ENCODE measurements around the gene FOXJ1.

Gene FOXJ1

DNA sequence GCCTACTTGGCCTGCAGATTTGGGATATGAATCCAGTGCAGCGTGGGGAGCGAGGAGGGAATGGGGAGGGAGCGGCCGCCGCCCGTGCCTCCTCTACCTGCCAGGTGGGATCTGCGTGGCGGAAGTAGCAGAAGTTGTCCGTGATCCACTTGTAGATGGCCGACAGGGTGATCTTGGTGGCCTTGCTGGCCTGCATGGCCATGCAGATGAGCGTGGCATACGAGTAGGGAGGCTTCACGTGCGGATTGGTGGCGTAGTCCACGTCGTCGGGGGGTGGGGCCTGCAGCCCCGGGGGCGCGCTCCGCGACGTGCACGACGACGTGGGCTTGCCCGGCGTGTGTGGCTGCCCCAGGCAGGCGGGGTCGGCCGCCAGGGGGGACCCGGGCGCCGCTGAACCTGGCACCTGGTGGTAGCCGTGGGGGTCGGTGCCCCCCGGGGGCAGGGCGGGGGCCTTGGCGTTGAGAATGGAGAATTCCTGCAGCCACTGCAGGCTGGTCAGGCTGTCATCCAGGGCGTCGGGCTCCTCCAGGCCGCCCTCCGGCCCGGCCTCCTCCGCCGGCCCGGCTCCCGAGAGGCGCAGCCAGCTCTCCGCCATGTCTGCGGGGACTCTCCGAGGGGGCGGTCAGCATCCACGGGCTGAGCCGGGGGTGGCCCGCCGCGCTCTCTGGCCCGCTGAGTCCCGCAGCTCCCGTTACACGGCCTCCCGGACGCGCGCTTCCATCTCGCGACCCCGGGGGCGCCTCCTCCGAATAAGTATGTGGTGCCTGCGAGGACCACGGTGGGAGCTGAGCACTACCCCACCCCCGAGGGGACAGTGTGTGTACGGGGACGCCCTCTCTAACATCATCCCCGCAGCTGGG lies 1.0 kb downstream of the FOXJ1 start:
- DNase-seq, result peak; percentile 51

GRCh38 chr17:76138896-76139752 lies 1.9 kb downstream of the FOXJ1 start:
- DNase-seq, result no peak

DNA sequence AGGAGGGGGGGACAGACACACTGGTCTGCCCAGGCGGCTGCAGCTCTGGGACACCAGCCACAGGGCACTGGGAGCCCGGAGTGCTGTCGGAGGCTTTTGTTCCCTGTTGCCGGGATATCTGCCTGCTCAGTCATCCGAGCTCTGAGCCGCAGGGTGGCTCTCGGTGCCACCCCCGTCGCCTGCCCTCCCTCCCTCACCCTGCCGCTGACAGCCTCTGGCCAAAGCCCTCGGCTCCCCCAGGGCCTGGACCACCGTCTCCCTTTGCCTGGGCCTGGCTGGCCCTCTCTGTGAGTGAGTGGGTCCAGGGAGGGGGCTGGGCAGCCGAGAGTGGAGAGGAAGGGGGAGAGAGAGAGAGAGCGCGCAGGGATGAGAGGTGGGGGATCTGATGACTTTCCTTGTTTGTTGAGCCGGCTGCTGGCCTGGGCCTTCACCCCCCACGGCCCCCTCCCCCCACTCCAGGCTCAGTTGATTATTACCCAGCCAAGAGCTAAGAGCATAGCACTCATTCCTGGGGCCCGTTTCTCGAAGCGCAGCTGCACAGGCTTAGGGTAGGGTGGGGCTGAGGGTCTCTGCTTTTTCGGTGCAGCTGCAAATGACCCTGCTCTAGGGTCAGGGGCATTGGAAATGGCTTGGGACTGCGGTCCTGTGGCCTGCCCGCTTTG lies 2.7 kb downstream of the FOXJ1 start:
- DNase-seq, result no peak

DNA sequence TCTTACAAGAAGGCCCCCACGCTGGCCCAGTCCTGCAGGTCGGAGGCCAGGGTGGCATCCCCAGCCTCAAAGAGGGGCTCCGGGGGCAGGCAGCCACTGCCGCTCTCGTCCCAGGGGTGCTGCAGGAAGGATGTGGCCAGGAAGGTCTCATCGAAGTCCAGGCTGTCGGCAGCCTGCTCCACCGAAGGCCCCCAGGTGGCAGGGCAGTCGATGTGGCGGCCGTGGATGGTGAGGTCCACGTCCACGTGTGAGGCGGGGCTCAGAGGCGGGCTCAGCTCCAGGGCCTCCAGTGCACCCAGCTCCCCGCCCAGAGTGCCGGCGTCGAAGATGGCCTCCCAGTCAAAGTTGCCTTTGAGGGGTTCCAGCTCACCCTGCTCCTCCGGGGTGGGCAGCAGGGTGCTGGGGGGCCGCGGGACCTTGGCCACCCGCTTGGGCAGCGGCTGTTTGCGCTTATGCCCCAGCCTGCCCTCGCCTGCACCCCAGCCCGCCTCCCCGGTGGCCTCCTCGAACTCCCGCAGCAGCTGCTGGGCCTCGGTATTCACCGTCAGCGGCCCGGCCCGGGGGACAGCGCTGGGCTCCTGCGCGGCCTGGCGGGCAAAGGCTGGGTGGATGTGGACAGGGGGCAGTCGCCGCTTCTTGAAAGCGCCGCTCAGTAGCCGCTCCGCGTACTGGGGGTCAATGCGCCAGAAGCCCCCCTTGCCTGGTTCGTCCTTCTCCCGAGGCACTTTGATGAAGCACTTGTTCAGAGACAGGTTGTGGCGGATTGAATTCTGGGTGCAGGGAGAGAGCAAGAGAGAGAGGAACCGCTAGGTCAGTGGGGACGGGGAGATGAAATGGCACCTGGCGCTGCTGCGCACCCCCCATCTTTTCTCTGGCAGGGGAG lies 3.5 kb downstream of the FOXJ1 start:
- no peak for DNase-seq

DNA sequence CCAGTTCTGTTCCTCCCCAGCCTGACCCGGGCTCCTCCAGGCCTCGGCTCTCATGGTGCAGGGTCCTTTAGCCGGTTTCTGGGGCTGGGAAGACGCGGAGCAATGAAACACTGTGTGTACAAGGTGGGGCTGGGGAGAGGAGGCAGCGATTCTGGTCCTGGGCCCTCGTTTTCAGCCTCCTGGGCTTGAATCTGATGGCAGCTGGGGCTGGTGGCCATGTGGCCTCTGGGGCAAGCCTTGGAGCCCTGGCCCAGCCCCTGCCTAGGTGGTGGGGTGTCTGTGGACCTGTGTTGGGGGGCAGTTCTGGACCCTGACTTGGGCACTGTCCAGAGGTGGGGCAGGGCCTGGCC lies 4.1 kb downstream of the FOXJ1 start:
- no peak for DNase-seq

DNA sequence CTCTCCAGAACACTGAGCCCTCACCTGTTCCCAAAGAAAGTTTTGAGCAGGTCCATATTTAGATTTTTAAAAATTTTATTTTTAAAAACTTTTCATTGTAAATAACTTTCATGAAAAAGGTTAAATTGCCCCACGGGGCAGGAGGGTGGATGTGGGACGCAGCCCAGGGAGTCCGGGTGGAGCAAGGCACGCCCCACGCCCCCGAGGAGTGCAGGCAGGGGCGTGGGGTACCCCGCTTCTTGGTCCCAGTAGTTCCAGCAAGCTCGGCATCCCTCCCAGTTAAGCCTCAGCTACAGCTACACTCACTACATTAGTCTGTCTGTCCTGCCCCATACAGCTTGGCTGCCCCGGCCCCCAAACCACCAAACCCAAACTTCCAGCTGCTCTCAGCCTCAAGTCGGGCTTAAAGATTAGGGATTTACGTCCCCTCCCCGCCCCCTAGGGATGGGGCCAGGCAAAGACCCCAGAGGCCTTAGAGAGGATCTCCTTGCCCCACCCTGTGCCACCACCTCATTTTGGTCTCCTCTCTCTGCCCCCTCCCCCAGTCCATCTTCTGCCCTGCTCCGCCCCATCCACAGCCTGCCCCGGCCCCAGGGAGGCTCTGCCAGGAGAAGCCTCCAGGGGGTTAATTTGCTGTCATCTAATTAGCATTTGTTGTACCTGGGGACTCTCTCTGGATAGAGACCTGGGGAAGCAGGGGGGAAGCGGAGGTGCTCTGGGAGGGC lies 4.6 kb downstream of the FOXJ1 start:
- DNase-seq, result no peak

- no peak for DNase-seq
Observed at GRCh38 chr17:76135810-76136188, 5.2 kb downstream of the FOXJ1 start.

- no peak for DNase-seq
Observed at GRCh38 chr17:76134911-76135809, 5.9 kb downstream of the FOXJ1 start.

DNA sequence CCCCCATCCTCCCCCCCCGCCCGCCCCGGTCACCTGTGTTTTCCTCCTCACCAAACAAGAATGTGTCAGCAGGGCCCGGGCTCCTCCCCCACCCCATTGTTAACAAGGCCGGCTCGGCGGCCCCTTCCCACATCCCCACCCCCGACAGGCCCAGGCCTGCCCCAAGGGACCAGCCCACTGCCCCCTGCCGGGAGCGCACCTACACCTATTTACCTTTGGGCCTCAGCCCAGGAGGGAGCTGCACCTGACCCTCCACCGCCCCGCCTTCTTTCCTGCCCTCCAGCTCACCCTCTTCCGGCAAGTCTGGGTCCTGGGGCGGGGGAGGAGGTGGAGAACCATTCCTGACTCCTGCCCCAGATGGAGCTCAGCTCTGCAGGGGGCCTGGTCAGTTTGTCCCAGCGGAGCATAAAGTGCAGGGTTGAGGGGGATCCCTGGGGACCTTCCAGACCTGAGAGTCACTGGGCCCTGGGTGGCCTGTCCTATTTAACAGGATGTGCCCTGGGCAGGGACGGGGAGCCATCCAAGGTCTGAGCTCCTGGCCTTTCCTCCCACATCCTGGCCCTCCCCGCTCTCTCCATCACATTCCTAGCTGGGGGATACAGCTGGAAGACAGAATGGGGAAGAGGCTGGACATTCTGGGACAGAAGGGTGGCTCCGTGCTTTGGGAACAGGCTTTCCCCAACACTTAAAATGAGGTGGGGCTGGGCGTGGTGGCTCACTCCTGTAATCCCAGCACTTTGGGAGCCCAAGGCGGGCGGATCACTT lies 8.3 kb downstream of the FOXJ1 start:
- DNase-seq, result no peak

- no peak for DNase-seq
Observed at GRCh38 chr17:76131692-76132573, 9.1 kb downstream of the FOXJ1 start.

GRCh38 chr17:76131051-76131691 lies 9.9 kb downstream of the FOXJ1 start:
- DNase-seq, result no peak

DNA sequence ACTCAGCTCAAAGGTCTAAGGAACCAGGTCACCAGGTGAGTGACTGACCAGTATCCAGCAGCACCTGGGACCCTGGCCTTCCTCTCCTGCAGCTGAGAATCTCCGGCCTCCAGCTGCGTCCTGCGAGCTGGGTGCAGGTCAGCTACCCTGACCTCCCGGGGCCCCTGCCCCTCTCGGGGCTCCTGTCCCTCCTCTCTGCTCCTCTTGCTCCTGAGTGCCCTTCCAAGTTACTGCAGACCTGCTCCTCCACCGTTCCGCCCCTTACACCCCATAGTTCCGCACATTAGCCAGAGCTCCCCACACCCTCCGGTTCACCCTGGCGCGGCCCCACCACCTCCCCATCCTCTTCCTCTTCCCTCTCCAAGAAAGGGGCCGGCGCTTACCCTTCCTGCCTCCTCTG lies 10.6 kb downstream of the FOXJ1 start:
- no peak for DNase-seq

GRCh38 chr17:76125922-76126321 lies 15.1 kb downstream of the FOXJ1 start:
- DNase-seq, result no peak

GRCh38 chr17:76125391-76125675 lies 15.7 kb downstream of the FOXJ1 start:
- DNase-seq, result no peak

- peak; percentile 52 for DNase-seq
Observed at GRCh38 chr17:76124582-76125390, 16.3 kb downstream of the FOXJ1 start.

DNA sequence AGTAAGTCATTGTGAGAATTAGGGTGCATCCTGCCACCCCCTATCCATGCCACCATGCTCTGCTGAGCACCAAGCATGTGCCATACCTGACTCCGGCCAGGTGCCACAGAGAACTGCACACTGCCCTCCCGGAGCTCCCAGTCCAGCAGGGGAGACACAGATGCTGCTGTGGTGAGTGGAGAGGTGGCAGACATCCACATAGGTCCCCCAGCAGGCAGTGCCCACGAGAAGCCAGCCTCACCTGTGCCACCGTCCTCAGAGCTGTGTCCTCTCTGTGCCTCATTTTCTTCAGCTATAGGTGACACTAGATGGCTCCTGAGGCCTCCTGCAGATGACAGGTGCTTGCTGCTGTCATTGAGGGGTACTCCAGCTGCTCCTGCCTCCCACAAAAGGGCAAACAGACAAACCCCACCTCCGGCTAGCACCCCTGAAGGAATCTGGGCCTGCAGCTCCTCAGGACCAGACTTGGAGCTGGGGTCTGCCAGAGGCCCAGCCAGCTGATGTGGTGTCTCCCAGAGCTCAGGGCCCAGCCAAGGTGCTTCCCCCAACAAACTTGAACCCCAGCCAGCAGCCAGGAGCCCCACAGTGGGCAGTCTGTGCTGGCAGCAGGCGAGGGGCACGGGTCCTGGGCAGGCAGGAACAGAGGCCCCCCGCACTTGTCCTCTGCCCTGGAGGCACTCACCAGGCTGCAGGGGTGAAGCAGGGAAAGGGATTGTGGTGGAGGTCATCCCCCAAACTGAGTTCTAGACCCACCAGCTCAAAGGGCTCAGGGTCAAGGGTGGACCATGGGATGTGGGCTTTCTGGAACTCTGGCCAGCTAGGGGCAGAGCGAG lies 17.1 kb downstream of the FOXJ1 start:
- no peak for DNase-seq

DNA sequence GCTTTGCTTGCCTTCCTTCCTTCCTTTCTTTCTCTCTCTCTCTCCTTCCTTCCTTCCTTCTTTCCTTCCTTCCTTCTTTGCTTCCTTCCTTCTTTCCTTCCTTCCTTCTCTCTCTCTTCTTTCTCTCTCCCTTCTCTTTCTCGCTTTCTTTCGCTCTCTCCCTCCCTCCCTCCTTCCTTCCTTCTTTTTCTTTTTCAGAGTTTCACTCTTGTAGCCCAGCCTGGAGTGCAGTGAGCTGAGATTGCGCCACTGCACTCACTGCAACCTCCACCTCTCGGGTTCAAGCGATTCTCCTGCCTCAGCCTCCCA lies 17.9 kb downstream of the FOXJ1 start:
- DNase-seq, result no peak
